Stimulated activated CD4-positive, alpha-beta T cell treated with anti-CD3 and anti-CD28 coated beads, Interleukin-15, amount 100 ng/mL, for 24 hours (primary cell): Measurements from ENCODE around the gene SPOUT1.

Experiments used
- DNase-seq: peaks from one replicate; pipeline ENCODE4 v3.0.0-alpha.2; 2020

Gene SPOUT1

GRCh38 chr9:128770286-128771030 is 59.1 kb downstream of the SPOUT1 start:
- DNase-seq = no peak
